ENCODE results near the gene HORMAD2.

The HORMAD2 gene

DNA sequence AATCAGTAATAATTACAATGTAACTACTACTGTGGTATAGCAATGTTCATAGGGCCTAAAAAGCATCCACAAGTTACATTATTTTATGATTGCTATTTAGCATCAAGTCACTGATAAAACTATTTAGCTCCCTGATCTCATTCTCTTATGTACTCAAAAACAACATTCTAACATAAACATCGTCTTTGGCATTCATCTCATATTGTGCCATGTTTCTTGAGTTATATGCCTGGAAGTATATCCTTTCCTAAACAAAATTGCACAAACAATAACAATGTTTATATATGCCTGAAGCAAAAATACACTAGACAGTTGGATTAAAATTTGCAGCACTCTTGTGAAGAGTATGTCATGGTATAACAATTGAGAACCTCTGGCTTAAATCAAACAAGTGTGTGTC is 34.1 kb downstream of the HORMAD2 start:
- no peak for DNase-seq

GRCh38 chr22:30115705-30116104 is 35.4 kb downstream of the HORMAD2 start:
- DNase-seq: no peak

GRCh38 chr22:30116362-30117117 is 36.3 kb downstream of the HORMAD2 start:
- no peak for DNase-seq

DNA sequence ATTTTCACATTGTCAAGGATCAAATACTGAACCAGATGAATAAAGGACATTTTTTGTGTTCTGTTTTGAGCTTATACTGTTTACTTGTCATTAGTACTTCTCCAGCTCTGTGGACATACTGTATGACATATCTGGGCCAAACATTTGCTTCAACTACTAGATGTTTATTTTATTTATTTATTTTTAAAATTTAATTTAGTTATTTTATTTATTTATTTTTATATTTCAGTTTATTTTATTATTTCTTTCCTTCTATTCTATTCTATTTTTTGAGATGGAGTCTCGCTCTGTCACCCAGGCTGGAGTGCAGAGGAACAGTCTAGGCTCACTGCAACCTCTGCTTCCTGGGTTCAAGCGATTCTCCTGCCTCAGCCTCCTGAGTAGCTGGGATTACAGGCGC is 37.0 kb downstream of the HORMAD2 start:
- DNase-seq: no peak

DNA sequence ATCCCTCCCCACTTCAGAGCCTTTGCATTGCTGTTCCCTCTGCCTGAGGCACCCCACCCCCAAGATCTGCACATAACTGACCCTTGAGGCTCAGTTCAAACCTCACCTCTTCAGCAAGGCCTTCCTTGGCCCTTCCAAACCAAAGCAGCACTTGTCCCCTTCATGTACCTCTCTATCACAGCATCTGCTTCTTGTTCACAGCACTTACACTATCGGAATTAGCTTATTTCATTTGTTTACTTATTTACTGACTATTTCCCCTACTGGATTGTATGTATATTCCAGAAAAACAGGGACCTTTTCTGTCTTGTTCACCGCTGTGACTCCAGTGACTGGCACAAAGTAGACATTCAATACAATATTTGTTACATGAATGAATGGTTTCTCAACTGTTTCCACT is 38.0 kb downstream of the HORMAD2 start:
- DNase-seq: no peak

- no peak for DNase-seq
Measured at GRCh38 chr22:30121960-30122359, 41.7 kb downstream of the HORMAD2 start.

DNA sequence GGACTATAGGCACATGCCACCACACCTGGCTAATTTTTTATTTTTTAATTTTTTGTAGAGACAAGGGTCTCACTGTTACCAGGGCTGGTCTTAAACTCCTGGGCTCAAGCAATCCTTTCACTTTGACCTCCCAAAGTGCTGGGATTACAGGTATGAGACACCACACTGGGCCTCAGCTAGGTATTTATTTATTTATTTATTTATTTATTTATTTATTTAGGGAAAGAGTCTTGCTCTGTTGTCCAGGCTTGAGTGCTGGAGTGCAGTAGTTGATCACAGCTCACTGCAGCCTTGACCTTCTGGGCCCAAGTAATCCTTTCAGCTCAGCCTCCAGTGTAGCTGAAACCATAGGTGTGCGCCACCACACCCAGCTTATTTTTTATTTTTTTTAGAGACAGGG is 43.2 kb downstream of the HORMAD2 start:
- DNase-seq: no peak

- no peak for DNase-seq
Measured at GRCh38 chr22:30127749-30128166, 47.5 kb downstream of the HORMAD2 start.

GRCh38 chr22:30128511-30128910 is 48.2 kb downstream of the HORMAD2 start:
- no peak for DNase-seq

- DNase-seq: no peak
Measured at GRCh38 chr22:30129636-30130035, 49.4 kb downstream of the HORMAD2 start.

GRCh38 chr22:30132290-30132996 is 52.2 kb downstream of the HORMAD2 start:
- no peak for DNase-seq

- DNase-seq: no peak
Measured at GRCh38 chr22:30140414-30140813, 60.1 kb downstream of the HORMAD2 start.

DNA sequence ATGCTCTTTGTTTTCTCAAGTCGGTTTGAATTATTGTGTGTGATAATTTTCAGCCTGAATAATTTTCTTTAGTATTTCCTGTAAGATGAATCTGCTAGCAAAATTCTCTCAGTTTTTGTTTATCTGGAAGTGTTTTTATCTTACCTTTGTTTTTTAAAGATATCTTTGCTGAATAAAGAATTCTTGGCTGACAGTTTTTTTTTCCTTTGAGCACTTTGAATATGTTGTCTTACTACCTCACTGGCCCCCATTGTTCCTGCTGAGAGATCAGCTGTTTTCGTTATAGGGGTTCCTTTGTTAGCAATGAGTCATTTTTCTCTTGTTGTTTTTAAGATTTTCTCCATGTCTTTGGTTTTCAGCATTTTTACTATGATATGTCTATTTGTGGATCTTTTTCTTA is 63.0 kb downstream of the HORMAD2 start:
- no peak for DNase-seq

DNA sequence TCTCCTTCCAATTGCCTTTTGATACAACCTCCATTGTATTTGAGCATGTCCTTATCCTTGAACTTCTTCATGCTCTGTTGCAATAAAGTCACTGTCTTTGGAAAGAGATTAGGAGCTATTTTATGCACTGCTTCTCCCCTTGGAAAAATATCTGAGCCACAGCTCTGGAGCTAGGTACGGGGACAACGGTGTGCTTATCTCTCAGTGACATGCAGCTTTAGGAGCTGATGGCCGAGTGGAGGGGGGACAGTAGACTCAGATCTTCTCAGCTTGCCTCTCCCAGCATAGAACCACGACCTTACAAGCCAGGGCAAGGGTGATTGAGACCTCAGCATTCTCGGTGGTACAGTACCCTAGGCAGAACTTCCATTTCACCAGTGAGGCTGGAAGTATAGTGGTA is 64.1 kb downstream of the HORMAD2 start:
- no peak for DNase-seq

GRCh38 chr22:30150212-30150611 is 69.9 kb downstream of the HORMAD2 start:
- DNase-seq: no peak

- DNase-seq: no peak
Measured at GRCh38 chr22:30158277-30158676, 78.0 kb downstream of the HORMAD2 start.

GRCh38 chr22:30158744-30159500 is 78.7 kb downstream of the HORMAD2 start:
- DNase-seq: no peak

DNA sequence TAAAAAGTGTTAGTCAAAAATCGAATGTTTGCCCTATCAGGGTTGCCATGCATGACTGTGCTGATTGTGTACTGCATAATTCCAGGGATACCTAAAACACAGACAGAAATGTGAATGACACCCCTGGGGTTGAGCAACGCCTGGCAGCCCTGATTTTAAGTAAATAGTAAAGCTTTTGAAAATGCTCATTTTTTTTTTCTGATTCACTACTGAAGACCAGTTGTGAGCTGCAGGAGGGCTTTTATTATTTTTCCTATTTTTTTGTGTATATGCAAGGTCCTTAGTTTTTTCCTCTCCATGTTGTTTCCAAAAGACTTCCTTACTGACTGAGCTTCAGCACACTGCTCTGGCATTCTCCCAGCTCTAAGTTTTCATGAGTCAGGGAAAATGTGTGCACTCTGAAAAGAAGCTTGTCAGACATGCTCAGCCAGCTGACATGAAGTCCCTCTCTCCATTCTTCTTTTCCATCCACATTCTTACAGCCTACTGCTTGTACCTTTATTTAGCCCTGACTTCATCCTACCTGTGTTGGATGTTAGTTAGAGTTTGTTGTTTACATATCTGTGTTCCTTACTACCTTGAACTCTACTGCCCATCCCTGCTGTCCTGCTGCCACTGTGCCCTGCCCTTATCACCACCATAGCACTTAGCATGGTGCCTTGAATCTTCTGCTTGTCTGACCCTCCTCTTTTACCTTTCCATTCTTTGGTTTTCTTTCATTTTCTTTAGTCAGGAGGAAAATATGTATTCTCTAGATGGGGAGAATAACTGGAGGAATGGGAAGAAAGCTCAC is 79.5 kb downstream of the HORMAD2 start:
- DNase-seq: peak; percentile 58

DNA sequence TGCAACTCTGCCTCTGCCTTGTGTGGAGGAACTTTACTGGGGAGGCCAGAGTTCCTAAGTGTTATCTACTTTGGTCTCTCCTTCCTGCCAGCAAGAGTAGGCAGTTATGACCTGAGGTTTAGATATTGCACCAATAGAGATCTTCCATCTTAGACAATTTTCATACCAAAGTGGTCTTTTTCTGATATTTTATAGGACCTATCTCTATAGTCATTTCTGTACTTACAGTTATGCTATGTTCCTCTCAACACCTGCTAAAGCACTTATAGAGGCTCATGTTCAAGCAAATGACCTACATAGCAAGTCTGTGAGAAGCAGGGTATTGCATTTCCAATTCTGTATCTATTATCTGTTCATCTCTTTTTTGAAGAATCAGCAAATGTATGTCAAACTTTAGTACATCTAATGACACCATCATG is 80.8 kb downstream of the HORMAD2 start:
- no peak for DNase-seq

DNA sequence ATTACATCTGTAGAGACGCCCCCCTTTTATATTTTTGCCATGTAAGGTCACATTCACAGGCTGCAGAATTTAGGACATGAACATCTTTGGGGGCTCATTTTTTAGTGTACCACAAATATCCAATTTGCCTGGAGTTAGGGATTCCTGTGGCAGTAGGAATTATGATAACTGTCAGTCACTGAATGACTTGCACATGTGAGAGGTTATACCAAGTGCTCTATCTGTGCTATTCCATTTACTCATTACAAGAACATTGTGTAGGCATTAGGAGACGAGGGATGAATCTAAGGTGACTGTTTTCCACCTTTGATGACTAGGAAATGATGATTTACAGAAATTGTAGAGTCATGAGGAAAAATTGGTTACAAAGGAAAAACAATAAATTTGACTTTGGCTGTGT is 87.0 kb downstream of the HORMAD2 start:
- DNase-seq: no peak

GRCh38 chr22:30167734-30168133 is 87.5 kb downstream of the HORMAD2 start:
- no peak for DNase-seq

GRCh38 chr22:30169002-30169401 is 88.7 kb downstream of the HORMAD2 start:
- no peak for DNase-seq

- no peak for DNase-seq
Measured at GRCh38 chr22:30170129-30170528, 89.9 kb downstream of the HORMAD2 start.

All from amniotic stem cell (primary cell).